GM12878 (cell line): ENCODE results near the gene SPTBN2. TPM values are rescaled to one million over a fixed set of nuclear protein-coding genes. Genes with fewer than 3 reads are reported as not detected.

Source experiments
- ATAC-seq: fragments of 200-7000 bp; cut with Tn5 transposase; 3 replicates; pipeline ENCODE4 v1.9.1; 2020; ENCODE audit warnings: mild to moderate bottlenecking, moderate library complexity
- BruUV-seq: library from RNA; stranded (reverse); fragments of 400-500 nt; replicated peaks from 2 replicates; lab custom pipeline; 2021; lab: Mats Ljungman, UMichigan
- CTCF ChIA-PET: fragments of 300-600 bp; sonication (Branson Sonifier 250); formaldehyde crosslinking; extraction: SDS; loops from one replicate; lab custom pipeline; 2021; ENCODE audit warnings: inconsistent platforms; lab: Yijun Ruan, JAX
- POLR2A ChIA-PET: fragments of 350-600 bp; formaldehyde crosslinking; extraction: SDS; loops from one replicate; lab custom pipeline; 2021; ENCODE audit warnings: inconsistent platforms; lab: Charles Lee
- RAD21 ChIA-PET: fragments of 300-600 bp; sonication (Branson Sonifier 250); formaldehyde crosslinking; loops from one replicate; lab custom pipeline; 2023; ENCODE audit warnings: antibody characterized with exemption; ENCODE audit not compliant: unreplicated experiment; lab: Charles Lee
- SMC1A ChIA-PET: fragments of 300-600 bp; sonication (Branson Sonifier 250); formaldehyde crosslinking; loops from one replicate; lab custom pipeline; 2023; ENCODE audit not compliant: unreplicated experiment, uncharacterized antibody; lab: Charles Lee
- DNase-seq: peaks from one replicate; pipeline ENCODE4 v3.0.0-alpha.2; 2011; ENCODE audit warnings: low read depth, low spot score
- FAIRE-seq: peaks from 3 replicates; lab custom pipeline; 2011; peaks lifted over from hg19 to GRCh38; lab: Jason Lieb, UNC
- H2AFZ ChIP-seq: 2 replicates; pipeline ENCODE4 v1.6.0; 2011; ENCODE audit warnings: low read depth, low read length, control low read depth; ENCODE audit not compliant: control insufficient read depth
- H3K27ac ChIP-seq: 2 replicates; pipeline ENCODE4 v1.5.1; 2011; ENCODE audit warnings: control low read depth; ENCODE audit not compliant: control insufficient read depth, insufficient read depth
- H3K27me3 ChIP-seq, 2 experiments: replicated peaks in 1 of 2; 2 replicates each; pipeline versions ENCODE4 v1.6.0 to v1.6.1; 2011; ENCODE audit warnings: low read length in 1 of 2; ENCODE audit not compliant: control insufficient read depth in 2 of 2, insufficient read depth in 2 of 2
- H3K36me3 ChIP-seq, 2 experiments: 2 replicates each; pipeline ENCODE4 v1.5.1; 2011; ENCODE audit warnings: low read length in 1 of 2; ENCODE audit not compliant: control insufficient read depth in 2 of 2, insufficient read depth in 2 of 2
- H3K4me1 ChIP-seq: 2 replicates; pipeline ENCODE4 v1.6.1; 2011; ENCODE audit warnings: mild to moderate bottlenecking, low read length, moderate library complexity, mixed read lengths; ENCODE audit not compliant: control insufficient read depth, insufficient read depth
- H3K4me2 ChIP-seq: 2 replicates; pipeline ENCODE4 v1.6.0; 2011; ENCODE audit warnings: control low read depth; ENCODE audit not compliant: control insufficient read depth, insufficient read depth
- H3K4me3 ChIP-seq: fragments of 200-600 bp; sonication (generic); 2 replicates; pipeline ENCODE4 v1.5.1; 2016
- H3K79me2 ChIP-seq: 2 replicates; pipeline ENCODE4 v1.6.0; 2011; ENCODE audit warnings: low read length; ENCODE audit not compliant: control insufficient read depth, insufficient read depth
- H3K9ac ChIP-seq: 2 replicates; pipeline ENCODE4 v1.8.0; 2011; ENCODE audit warnings: low read length, control low read depth, mixed read lengths; ENCODE audit not compliant: control insufficient read depth, insufficient read depth
- H3K9me3 ChIP-seq: replicated peaks from 3 replicates; pipeline ENCODE4 v1.5.1; 2011; ENCODE audit warnings: mild to moderate bottlenecking, low read length; ENCODE audit not compliant: control insufficient read depth, insufficient read depth
- H4K20me1 ChIP-seq: 2 replicates; pipeline ENCODE4 v1.6.0; 2011; ENCODE audit not compliant: control insufficient read depth, insufficient read depth
- NKRF ChIP-seq: fragments of 450-650 bp; conservative IDR thresholded peaks from 2 replicates; pipeline ENCODE4 v1.6.1; 2017; ENCODE audit warnings: mild to moderate bottlenecking, moderate library complexity
- SREBF2 ChIP-seq: IDR thresholded peaks from 2 replicates; pipeline ENCODE4 v1.6.1; 2012; ENCODE audit warnings: mild to moderate bottlenecking, low read length
- WGBS: methylation state at CpG from one replicate; pipeline ENCODE4 v1.1.6; 2016; ENCODE audit warnings: low lambda C conversion rate; ENCODE audit not compliant: insufficient replicate concordance, insufficient coverage; ENCODE audit errors: missing lambda C conversion rate; 5-methylcytosine and 5-hydroxymethylcytosine counted together
- in situ Hi-C: fragments of 300-500 bp; cut with MboI; formaldehyde crosslinking; loops from 9 replicates; pipeline ENCODE4 v1.14.3; 2018; ENCODE audit warnings: mixed read lengths
- intact Hi-C: fragments of 100-400 bp; cut with micrococcal nuclease; formaldehyde crosslinking; loops from one replicate; pipeline ENCODE4 v1.14.2; 2022; ENCODE audit not compliant: unreplicated experiment
- polyA plus RNA-seq, 11 experiments: library from polyadenylated mRNA; depleted of rRNA in 4 of 11; unstranded in 6 of 11; stranded (reverse) in 5 of 11; fragments of >200 nt; fragmentation: Nextera tagmentation in 4 of 11; fragmentation: Illumina TruSeq in 1 of 11; extraction: Ambion mirVana in 4 of 11; extraction: Trizol in 1 of 11; gene quantifications; 1 replicate in 1 of 11; 2 replicates in 10 of 11; pipeline versions ENCODE4 v1.2.1 to v1.2.3, GENCODE V29; 2011 to 2016; ENCODE audit warnings: inconsistent platforms in 2 of 11, missing spikeins in 2 of 11, low read depth in 1 of 11
- total RNA-seq, 4 experiments: library from RNA; depleted of rRNA in 3 of 4; stranded (reverse); fragments of >200 nt in 3 of 4; fragmentation: Illumina TruSeq in 1 of 4; extraction: Trizol in 1 of 4; gene quantifications; 2 replicates each; pipeline versions ENCODE4 v1.2.1 to v1.2.3, GENCODE V29; 2013 to 2021

Gene SPTBN2
- total and polyA plus RNA-seq, 10 of the 15 experiments (the other 5 are each of a cell fraction or from before 2014, with no cell fraction given): 0.38 to 1.0 (median 0.69) TPM; not detected in 5

- ChIA-PET SMC1A (no interaction called here), RAD21 (no interaction called here), POLR2A (no interaction called here), CTCF (interaction anchor here (0.8 to 2.8 kb wide), 4 partner anchors 7 to 151 kb away, joined by 3 to 6 read pairs (median 4); no protein-coding TSS in a partner anchor)
- no peaks in the 10 kb centered on the region for H4K20me1 ChIP-seq
- no peaks in the 10 kb centered on the region for H3K27me3 ChIP-seq
- H3K36me3 ChIP-seq: no peaks in the 10 kb centered on the region
- in situ Hi-C loops: no loop called here
- FAIRE-seq (no peak), DNase-seq (no peak), ATAC-seq (no peak)
- no peaks in the 10 kb centered on the region for H3K4me1 ChIP-seq
- WGBS: 54% methylated on average over 33 of the region's 33 CpGs
- H3K79me2 ChIP-seq: no peaks in the 10 kb centered on the region
- TF ChIP-seq SREBF2: no peak
- TF ChIP-seq NKRF: no peak
- intact Hi-C loops: no loop called here
- H3K4me2 ChIP-seq: no peak overlapping the region
- no peak overlapping the region for H3K4me3 ChIP-seq
- no peak overlapping the region for H3K27ac ChIP-seq
- no TSS peak for BruUV-seq
- no peak overlapping the region for H3K9ac ChIP-seq
- no peak overlapping the region for H2AFZ ChIP-seq
- H3K9me3 ChIP-seq: no peaks in the 10 kb centered on the region
Observed at GRCh38 chr11:66686801-66687750, 41.9 kb downstream of the SPTBN2 start.
